Ramos (cell line): ENCODE results near the gene ASTN1.

Experiments
- in situ Hi-C: fragments of 300-500 bp; cut with MboI; formaldehyde crosslinking; loops from one replicate; pipeline ENCODE4 v1.14.3; 2022; ENCODE audit warnings: low sequenced_read_pairs; ENCODE audit not compliant: unreplicated experiment

The ASTN1 gene

DNA sequence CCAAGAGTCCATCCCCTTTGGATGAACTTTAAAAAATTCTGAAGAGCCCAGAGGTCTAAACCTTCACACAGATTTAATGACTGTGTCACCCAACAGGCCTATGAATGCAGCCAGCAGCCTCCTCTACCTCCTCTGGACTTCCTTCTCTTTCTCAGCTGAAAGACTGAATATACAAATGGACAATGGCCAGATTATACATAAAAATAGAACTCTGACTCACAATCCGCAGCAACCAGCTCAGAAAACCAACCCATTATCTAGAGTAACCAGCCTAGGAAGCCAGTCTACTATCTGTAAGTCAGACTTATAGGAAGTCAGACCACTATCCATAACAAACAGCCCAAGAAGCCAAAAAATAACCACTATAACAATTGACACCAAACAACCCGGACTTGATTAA is 224.5 kb downstream of the ASTN1 start:
- in situ Hi-C loops: no loop called here

DNA sequence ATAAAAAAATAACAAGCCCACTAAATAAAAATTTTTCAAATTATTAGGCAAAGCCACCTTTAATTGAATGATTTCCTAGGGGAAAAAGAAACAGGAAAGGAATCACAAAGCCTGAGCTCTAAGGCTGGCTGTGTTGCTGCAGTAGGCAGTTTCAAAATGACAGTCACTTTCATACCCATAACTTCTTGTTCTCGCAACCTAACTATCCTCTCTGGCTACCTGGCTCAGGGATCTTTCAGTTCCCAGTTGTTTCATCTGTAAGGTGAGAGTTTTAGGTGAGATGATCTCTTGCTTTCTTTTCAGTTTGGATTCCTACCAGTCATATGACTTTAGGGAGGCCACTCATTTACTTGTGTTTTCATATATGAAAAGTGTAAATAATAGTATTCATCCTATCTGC is 226.1 kb downstream of the ASTN1 start:
- in situ Hi-C loops: no loop called here

- in situ Hi-C loops: no loop called here
Observed at GRCh38 chr1:176934370-176934769, 230.1 kb downstream of the ASTN1 start.

DNA sequence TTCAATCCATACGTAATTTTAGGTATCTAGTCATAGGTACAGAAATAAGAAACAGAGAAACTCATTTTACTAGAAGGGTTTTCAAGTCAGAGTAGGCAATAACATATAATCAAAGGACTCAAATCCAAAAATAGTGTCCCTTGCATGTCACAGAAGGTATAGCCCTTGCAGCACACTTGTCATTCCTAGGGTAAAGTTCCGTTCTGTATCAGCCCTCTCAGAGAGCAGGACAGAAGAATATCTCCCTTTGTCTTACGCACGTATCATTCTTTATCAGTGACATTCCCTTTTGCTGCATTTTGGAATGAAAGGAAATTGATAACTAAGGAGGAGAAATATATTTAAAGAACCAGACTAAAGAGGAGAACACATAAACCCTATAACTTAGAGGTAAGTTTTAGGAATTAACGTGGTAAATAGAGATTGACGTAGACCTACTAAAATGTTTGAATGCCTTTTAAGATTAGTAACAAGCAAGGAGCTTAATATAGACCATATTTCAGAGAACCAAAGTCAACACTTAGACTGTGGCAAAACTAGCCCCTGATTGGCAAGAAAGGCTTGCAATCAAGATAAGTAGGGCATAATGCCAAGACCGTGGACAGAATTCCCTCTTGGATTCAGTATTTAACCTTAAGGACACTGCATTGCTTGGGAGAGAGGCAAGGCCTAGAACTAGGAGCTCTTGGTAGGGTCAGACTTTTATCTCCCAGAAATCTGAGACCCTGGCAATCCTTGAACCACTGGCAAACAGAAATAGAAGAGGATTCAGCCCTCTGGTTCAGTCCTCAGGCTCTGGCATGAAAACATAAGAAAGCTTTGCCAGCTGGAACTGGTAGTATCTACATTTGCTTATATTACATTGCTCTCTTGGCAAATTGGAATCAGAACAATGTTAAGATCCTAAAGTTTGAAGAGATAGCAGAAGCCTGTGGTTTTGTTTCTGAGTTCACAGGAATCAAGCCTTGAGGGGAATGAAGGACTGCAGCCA is 232.1 kb downstream of the ASTN1 start:
- in situ Hi-C loops: no loop called here

- in situ Hi-C loops: no loop called here
Observed at GRCh38 chr1:176931526-176931925, 233.0 kb downstream of the ASTN1 start.

DNA sequence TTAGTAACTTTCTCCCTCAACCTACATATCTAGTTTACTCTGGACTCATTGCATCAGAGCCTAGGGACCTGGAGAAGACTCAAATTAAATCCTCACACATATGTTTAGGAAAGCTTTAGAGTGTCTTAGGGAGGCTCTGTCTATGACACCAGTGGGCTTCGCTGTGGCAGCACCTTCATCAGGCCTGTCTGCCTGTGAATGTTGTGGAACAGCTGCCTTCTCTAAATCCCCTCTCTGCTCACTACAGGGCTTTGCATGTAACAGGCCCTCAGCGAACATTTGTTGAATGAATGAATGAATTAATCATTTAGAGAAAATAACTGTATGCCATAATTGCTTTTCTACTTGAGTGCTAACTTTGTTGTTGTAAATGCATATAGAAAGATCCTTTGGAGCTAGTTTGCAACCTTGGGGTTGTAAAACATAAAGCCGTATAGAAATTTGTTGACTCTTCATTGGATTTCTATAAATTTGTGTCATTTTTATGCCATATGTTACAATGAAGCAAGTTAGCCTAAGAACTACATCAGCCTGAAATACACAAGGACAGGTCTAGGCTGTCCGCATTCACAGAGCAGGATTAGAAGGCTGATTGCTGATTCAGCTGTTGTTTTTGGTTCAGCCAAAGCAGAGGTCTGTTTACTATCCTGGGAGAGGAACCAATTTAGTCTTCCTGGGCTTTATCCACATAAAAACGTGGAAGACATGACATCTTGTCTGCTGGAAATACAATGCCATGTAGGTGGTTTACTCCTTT is 238.0 kb downstream of the ASTN1 start:
- in situ Hi-C loops: no loop called here

DNA sequence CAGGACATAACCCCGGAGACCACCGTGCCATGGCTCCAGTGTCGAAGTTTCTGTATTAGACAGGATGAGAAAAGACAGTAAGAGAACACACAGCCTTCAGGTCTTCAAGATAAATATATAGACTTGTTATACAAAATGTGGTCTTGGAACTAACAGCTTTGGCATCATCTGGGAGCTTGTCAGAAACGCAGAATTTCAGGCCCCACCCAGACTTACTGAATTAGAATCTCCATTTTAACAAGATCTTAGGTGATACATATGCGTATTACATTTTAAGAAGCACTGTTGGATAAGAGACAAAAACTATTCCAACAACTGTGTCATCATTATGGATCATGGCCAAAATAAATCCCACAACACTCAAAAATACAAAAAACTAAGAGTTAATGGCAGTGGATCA is 239.3 kb downstream of the ASTN1 start:
- in situ Hi-C loops: no loop called here

- in situ Hi-C loops: no loop called here
Observed at GRCh38 chr1:176923283-176923682, 241.2 kb downstream of the ASTN1 start.

- in situ Hi-C loops: no loop called here
Observed at GRCh38 chr1:176919386-176920378, 244.8 kb downstream of the ASTN1 start.

DNA sequence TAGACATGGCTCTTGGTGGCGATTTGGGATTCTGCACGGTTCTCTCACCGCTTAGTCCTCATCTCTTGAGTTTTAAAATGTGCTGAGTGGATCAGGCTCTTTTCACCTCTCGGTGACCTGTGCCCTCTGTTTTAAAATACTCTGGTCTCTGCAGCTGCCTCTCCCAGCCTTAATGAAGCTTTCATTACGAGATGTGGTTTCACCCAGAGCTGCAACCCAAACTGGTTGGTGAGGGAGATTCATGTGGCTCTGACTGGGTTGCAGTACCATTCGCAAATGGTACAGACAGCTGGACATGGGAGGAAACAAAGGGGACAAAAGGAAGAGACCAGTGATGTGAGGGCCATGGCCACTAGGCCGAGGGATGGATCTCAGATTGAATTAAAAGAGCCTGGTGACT is 258.9 kb downstream of the ASTN1 start:
- in situ Hi-C loops: no loop called here

DNA sequence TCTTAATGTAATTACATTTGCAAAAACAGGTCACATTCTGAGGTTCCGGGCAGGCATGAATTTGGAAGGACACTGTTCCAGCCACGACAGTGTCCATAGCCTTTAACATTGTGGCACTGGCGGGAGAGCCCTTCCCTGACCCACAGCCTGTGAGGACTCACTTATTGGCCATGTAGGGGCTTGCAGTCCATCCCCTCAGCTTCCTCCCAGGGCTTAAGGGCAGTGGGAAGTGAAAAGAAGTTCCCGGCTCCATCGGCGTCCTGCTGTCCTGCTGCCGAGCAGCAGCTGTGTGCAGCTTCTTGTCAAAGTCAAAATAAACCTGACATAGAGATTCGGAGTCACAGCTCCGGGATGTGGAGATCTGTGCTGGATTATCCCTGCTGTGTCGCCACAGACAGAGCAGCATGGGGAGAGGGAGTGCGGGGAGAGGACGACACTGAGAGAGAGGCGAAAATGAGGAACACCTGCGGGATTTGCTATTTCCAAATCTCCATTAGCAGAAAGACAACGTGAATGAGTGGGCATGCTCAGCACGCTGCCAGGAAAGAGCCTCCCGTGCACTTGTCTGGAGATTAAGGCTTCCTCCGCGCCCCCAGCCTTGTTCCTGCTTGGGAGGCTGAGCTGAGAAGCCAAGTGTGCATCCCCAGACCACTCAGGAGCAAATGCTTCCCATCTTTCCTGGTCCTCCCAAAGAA is 260.3 kb downstream of the ASTN1 start:
- in situ Hi-C loops: no loop called here

DNA sequence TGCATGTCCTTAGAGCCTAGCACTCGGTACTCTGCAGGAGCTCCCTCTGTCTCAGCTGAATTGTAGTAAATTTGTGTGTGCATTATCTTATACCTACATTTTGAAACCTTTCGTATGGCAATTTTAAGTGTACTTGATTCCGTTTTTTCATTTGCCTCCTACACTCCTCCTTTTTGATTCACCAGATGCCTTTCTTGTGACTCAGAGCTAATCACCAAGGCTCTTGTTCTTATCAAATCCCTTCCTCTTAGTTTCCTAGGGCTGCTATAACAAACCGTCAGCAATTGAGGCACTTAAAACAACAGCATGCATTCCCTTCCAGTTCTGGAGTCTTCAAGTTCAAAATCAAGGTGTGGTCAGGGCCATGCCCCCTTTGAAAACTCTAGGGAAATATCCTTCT is 261.0 kb downstream of the ASTN1 start:
- in situ Hi-C loops: no loop called here

DNA sequence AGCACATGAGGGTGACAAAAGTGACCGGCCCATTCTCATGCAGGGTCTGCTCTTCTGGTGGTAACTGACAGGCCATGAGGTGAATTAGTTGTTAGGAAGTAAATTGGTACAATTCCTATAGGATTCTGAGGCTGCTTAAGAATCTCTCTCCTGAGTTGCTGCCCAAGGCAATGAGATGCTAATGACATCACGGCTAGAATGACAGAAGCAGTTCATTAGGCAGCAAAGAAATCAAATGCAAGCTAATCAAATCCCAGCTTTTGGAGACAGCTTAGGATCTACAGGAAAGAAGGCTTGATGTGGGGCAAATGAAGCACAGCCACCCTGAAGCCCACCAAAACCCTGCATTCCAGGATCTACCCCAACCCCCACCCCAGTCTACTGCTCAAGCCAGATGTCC is 265.2 kb downstream of the ASTN1 start:
- in situ Hi-C loops: loop anchor here (10.0 kb wide), 1 partner anchor 1045 kb away; no protein-coding TSS in a partner anchor

DNA sequence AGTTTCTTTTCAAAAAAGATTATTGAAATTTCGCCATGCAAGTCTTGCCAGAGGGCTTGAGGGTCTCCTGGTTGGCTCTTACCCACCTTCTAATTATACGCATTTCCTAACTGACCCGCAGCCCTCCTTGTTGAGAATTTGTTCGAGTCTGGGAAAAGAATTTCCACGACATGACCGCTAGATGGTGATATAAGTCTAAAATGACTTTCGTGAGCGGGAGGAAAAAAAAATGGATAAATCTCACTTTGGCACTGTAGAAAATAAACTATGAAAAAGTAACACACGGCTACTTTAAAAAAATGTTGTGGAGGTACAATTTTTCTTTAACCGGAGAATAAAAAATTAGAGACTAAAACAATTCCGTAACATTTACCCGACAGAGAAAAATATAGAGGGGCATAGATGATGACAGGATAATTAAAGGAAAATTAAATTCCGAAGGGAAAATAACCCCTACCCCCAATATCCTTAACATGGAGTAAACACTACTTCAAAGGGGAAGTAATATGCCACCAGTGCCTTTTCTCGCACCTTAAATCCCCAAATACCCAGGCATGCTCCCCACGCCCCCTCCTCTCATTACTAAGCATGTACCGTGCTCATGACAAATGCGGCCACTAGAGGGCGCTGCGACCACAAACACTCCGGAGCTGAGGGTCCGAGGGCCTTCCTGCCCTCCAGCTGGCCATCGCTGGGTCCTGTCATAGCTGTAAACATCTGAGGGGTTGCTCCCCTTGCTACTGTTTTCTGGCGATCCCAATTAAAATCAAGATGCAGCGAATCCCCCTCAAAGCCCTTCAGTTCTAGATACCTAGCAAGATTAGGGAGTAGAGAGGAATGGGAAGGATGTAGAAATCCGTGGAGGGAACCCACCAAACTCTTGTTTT is 266.9 kb downstream of the ASTN1 start:
- in situ Hi-C loops: loop anchor here (10.0 kb wide), 1 partner anchor 1047 kb away; no protein-coding TSS in a partner anchor

DNA sequence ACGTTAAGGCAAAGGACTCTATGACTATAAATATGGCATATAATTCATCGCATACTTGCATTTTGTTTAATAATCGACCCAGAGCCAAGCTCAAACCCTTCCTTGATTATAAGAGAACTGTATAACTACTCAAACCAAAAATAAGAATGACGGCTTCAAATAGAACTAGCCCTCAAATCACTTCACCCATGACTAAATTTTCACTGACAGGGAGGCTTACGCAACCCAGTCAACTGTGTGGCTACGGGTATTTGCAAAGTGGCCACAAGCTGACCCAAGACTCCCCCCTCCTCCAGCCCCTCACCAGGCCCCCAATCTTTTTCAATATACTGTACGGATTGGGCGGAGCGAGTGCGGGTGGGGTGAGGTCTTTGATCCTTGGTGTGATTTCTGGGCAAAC is 268.3 kb downstream of the ASTN1 start:
- in situ Hi-C loops: loop anchor here (10.0 kb wide), 1 partner anchor 1049 kb away; no protein-coding TSS in a partner anchor

- in situ Hi-C loops: loop anchor here (10.0 kb wide), 1 partner anchor 1050 kb away; no protein-coding TSS in a partner anchor
Observed at GRCh38 chr1:176894450-176894849, 270.1 kb downstream of the ASTN1 start.

- in situ Hi-C loops: loop anchor here (10.0 kb wide), 1 partner anchor 1051 kb away; no protein-coding TSS in a partner anchor
Observed at GRCh38 chr1:176893625-176894352, 270.7 kb downstream of the ASTN1 start.
